C1 segment of cervical spinal cord (tissue), 14 donors: ENCODE data around the gene NDUFS5.
A peak's percentile ranks its signal among the peaks of the same experiment; 100 is the strongest.
"Not testable (repeated sequence)": the region's sequence is repeated elsewhere in the genome, so short reads cannot be mapped to it uniquely, and the experiment has no call there.

Source experiments
- DNase-seq, 14 donors: peaks; one replicate each; lab custom pipeline; 2025; lab: John Stamatoyannopoulos, UW

NDUFS5 gene

DNA sequence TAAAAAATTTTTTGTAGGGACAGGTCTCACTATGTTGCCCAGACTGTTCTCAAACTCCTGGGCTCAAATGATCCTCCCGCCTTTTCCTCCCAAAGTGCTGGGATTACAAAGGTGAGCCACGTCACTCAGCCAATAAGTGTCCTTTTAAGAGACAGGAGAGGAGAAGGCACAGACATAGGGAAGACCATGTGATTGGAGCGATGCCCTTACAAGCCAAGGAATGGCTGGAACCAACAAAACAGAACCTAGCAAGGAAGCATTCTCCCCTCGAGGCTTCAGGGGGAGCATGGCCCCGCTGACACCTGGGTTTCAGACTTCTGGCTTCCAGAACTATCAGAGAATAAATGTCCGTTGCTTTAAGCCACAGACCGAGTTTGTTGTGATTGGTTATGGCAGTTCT lies 37.0 kb downstream of the NDUFS5 start:
- DNase-seq: no peak

DNA sequence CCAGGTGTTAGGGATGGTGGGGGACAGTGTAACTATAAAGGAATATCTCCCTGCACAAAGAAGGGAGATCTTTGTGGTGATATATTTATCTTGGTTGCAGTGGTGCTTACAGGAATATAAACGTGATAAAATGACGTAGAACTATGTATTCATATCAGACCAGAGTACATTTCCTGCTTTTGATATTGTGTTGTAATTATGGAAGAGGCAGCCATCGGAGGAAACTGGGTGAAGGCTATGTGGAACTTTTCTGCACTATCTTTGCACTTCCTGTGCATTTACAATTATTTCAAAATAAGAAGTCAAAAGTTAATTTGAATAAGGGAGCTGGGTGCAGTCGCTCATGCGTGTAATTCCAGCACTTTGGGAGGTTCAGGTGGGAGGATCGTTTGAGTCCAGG lies 37.6 kb downstream of the NDUFS5 start:
- DNase-seq: no peak

GRCh38 chr1:39065542-39065941 lies 39.4 kb downstream of the NDUFS5 start:
- no peak for DNase-seq

GRCh38 chr1:39068227-39068626 lies 42.1 kb downstream of the NDUFS5 start:
- not testable (repeated sequence) for DNase-seq

DNA sequence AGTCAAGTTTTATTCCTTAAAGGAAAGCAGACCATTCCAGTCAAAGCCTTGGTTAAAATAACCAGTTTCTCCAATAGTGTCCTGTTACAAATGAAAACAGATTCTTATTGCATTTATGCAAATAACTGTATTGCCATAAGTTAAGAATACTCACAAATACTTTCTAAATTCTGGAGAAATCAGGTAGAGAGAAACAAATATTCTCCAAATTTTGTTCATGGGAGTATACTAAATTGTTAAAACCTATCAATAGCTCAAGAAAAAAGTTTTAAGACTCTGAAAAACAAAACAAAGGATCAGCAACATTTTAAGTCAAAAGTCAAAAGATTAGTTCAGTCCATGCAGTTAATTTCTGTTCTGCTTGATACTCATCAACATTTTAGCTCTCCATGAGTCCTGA lies 45.4 kb downstream of the NDUFS5 start:
- DNase-seq: not testable (repeated sequence)

- DNase-seq: peak in 8 of 14 donors; percentile 16 to 60 (median 45)
Measured at GRCh38 chr1:39076127-39076798, 50.1 kb downstream of the NDUFS5 start.

- DNase-seq: no peak
Measured at GRCh38 chr1:39076799-39077148, 50.6 kb downstream of the NDUFS5 start.

DNA sequence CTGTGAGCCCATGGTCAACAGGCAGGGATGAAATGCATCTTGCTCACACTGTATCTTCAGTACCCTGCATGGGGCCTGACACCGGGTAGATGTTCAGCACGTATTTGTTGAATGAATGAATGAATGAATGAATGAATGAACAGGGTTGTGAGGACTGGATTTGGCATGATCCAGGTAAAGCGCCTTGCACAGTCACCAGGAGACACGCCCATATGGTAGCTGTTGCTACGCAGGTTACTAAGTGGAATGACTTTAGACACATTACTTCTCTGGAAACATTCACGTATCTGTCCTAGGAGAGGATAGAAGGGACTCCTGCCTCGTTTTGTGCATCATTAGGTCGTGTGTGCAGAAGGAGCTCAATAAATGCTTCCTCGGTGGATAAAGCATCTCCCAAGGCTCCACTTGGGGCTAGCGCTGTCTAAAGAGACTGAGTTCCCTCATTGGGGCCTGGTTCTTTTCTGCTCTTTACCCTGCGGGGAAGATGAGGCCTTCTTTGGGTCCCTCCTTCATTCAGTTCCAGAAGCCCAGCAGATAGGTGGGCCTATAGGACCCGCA lies 54.2 kb downstream of the NDUFS5 start:
- DNase-seq: no peak

- peak in 4 of 14 donors; percentile 25 to 58 (median 40) for DNase-seq
Measured at GRCh38 chr1:39080831-39081270, 54.7 kb downstream of the NDUFS5 start.

DNA sequence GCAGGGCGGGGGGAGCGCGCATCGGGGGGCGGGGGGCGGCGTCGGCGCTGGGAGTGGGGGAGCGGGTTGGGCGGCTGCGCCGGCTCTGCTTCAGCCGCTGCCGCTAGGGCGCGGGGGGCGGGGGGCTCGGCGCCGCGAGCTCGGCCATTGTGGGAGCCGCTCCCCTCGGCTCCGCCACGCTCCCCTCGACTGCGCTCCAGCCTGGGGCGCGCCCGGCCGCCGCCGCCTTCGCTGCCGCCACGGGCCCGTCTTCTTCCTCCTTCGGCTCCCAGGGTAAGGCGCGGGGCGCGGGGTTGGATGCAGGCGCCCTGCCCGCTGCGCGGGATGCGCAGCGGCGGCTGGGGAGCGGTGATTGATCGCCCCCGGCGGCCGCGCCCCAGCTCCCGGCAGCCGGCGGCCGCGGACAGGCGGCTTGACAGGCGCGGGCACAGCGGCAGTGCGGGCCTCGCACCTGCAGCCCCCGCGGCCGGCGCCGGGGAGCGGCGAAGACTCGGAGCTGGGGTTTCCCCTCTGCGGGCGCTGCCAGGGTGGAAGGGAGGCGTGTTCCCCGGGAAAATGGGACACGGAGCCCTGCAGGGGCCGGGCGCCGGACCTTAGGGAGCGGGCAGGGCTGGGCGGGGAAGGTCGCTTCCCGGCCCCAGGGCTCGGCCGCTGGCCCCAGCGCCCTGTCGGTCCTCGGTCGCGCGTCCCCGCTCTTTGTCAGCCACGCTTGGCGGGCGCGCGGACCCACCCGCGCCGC lies 55.3 kb downstream of the NDUFS5 start:
- peak in 3 of 14 donors; percentile 32 to 42 (median 40) for DNase-seq

DNA sequence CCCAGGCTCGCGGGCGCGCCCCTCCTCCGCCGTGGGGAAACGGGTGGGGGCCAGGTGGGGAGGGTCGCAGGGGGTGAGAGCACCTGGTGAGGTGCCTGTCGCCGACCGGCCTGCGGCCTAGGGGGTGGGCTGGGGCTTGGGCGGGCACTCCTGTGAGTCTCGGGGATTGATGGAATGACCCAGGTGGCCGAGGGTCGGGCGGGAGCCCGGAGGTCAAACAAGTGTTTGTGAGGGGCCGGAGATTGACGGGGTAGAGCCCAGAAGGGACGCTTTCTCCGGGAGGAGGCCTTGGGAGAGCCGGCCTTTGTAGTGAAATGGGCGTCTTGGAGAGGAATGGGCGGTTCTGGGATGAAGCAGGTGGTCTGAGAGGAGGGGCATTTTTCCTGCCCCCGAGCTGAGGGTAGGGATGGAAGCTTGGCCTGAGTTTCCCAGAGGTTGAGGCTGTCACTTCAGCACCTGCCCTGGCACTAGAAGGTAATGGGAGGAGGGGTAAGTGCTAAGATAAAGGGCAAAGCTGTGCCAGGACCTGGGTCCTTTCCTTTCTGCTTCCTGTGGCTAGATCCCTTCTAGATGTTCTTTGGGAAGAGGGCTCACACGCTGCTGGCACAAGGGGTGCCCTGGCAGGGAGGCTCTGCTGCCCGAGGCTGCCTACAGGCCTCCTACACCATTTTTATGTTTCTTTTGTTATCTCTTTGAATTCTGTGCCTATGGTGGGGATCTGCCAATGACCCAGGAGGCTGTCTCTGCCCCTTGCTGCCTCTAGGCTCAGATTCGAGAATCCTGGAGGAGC lies 56.1 kb downstream of the NDUFS5 start:
- peak in 2 of 14 donors; percentile 24 to 56 for DNase-seq

DNA sequence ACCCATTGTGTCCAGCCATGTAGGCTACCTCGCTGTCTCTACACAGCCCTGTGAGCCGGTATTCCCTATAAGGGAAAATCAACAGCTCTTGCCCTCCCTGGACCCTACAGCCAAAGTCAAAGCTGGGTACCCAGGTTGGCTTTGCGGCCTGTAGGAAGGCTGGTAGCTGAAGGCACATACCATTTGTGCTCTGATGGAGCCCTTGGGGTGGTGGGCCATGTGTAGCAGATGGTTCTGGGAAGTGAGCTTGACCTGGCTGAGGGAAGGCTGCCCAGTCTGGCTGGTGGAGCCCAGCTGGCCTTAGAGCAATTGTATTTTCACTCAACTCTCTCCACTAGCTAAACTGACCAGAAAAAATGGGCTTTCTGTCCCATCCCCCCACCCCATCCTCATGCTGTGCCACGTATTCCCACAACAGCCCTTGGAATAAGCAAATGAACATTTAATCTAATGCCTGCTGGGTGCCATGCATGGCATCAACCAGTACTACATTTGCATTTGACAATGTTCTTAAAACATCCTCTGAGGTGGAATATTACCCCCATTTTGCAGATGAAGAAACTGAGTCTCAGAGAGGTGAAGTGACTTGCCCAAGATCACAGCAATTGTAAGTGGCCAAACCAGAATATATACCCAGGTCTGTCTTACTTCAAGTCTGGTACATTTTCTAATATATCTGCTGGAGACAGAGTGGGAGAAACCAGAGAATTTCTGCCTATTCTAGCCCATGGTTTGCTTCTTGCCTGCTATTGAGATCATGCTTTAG lies 56.8 kb downstream of the NDUFS5 start:
- peak in 1 of 14 donors; percentile 56 for DNase-seq

DNA sequence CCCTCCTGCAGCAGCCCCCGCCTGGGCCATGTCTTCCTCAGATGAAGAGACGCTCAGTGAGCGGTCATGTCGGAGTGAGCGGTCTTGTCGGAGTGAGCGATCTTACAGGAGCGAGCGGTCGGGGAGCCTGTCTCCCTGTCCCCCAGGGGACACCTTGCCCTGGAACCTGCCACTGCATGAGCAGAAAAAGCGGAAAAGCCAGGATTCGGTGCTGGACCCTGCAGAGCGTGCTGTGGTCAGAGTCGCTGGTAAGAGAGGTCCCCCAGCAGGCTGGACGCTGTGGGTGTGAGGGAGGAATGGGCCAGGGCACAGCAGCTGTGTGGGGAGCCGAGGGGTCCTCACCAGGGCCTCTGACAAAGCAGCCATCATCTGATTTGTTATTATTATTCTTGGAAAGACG lies 58.0 kb downstream of the NDUFS5 start:
- no peak for DNase-seq
